Putamen (tissue), 1 donor: ENCODE results near the gene PDZK1IP1.
"Not testable (repeated sequence)": the region's sequence is repeated elsewhere in the genome, so short reads cannot be mapped to it uniquely, and the experiment has no call there.

ENCODE experiments used
- DNase-seq: peaks from one replicate; pipeline ENCODE4 v3.0.0-alpha.2; 2016; ENCODE audit warnings: low spot score

The PDZK1IP1 gene

GRCh38 chr1:47181095-47181954 is 8.5 kb downstream of the PDZK1IP1 start:
- DNase-seq = no peak

- DNase-seq = no peak
These were observed 9.2 kb downstream of the PDZK1IP1 start for GRCh38 chr1:47180603-47181094.

GRCh38 chr1:47179988-47180563 is 9.8 kb downstream of the PDZK1IP1 start:
- DNase-seq = no peak

GRCh38 chr1:47179017-47179987 is 10.5 kb downstream of the PDZK1IP1 start:
- peak; percentile 78 for DNase-seq

GRCh38 chr1:47178654-47179016 is 11.2 kb downstream of the PDZK1IP1 start:
- DNase-seq = no peak

GRCh38 chr1:47178020-47178419 is 11.8 kb downstream of the PDZK1IP1 start:
- DNase-seq = no peak

GRCh38 chr1:47175227-47175934 is 14.5 kb downstream of the PDZK1IP1 start:
- peak; percentile 44 for DNase-seq

- DNase-seq = no peak
These were observed 15.2 kb downstream of the PDZK1IP1 start for GRCh38 chr1:47174656-47175020.

- no peak for DNase-seq
These were observed 17.1 kb downstream of the PDZK1IP1 start for GRCh38 chr1:47172782-47173181.

GRCh38 chr1:47164552-47164951 is 25.3 kb downstream of the PDZK1IP1 start:
- DNase-seq = no peak

- no peak for DNase-seq
These were observed 28.4 kb downstream of the PDZK1IP1 start for GRCh38 chr1:47161298-47162040.

GRCh38 chr1:47160716-47161115 is 29.1 kb downstream of the PDZK1IP1 start:
- DNase-seq = no peak

GRCh38 chr1:47157957-47158356 is 31.9 kb downstream of the PDZK1IP1 start:
- DNase-seq = not testable (repeated sequence)

- not testable (repeated sequence) for DNase-seq
These were observed 33.4 kb downstream of the PDZK1IP1 start for GRCh38 chr1:47156457-47156856.

GRCh38 chr1:47149162-47149561 is 40.7 kb downstream of the PDZK1IP1 start:
- not testable (repeated sequence) for DNase-seq

- no peak for DNase-seq
These were observed 42.6 kb downstream of the PDZK1IP1 start for GRCh38 chr1:47147047-47147785.

GRCh38 chr1:47146495-47146894 is 43.3 kb downstream of the PDZK1IP1 start:
- not testable (repeated sequence) for DNase-seq

GRCh38 chr1:47143654-47144053 is 46.2 kb downstream of the PDZK1IP1 start:
- not testable (repeated sequence) for DNase-seq

GRCh38 chr1:47140358-47140757 is 49.5 kb downstream of the PDZK1IP1 start:
- not testable (repeated sequence) for DNase-seq
